Liver (tissue), 9 donors: ENCODE data around the gene ADCY9. TPM values are rescaled to one million over a fixed set of nuclear protein-coding genes. Genes with fewer than 3 reads are reported as not detected.

ENCODE experiments used
- DNase-seq: peaks from one replicate; pipeline ENCODE4 v3.0.0-alpha.2; 2017; ENCODE audit warnings: low spot score
- H3K27ac ChIP-seq, 2 donors: one replicate each; pipeline ENCODE4 v1.7.0; 2013; ENCODE audit warnings: inconsistent platforms in 2 of 2, low read length in 2 of 2, control low read depth in 1 of 2, low read depth in 1 of 2, mild to moderate bottlenecking in 1 of 2
- H3K27me3 ChIP-seq, 4 donors: one replicate each; pipeline versions ENCODE4 v1.6.1 to v1.7.0; 2013; ENCODE audit warnings: low read length in 3 of 4, inconsistent platforms in 1 of 4, mild to moderate bottlenecking in 1 of 4, moderate library complexity in 1 of 4; ENCODE audit not compliant: control insufficient read depth in 4 of 4, insufficient read depth in 4 of 4
- H3K36me3 ChIP-seq, 4 donors: one replicate each; pipeline versions ENCODE4 v1.6.1 to v1.7.0; 2013; ENCODE audit warnings: low read length in 3 of 4, mild to moderate bottlenecking in 3 of 4, low read depth in 1 of 4, moderate library complexity in 1 of 4; ENCODE audit not compliant: control insufficient read depth in 4 of 4, insufficient read depth in 3 of 4
- H3K4me1 ChIP-seq, 4 donors: one replicate each; pipeline versions ENCODE4 v1.6.1 to v1.7.0; 2013; ENCODE audit warnings: low read length in 3 of 4, mild to moderate bottlenecking in 3 of 4, moderate library complexity in 1 of 4; ENCODE audit not compliant: control insufficient read depth in 4 of 4, insufficient read depth in 4 of 4
- H3K4me3 ChIP-seq, 3 donors: one replicate each; pipeline versions ENCODE4 v1.6.1 to v1.7.0; 2013; ENCODE audit warnings: low read length in 3 of 3, control low read depth in 1 of 3, low read depth in 1 of 3, mild to moderate bottlenecking in 1 of 3
- H3K9ac ChIP-seq, 2 donors: one replicate each; pipeline ENCODE4 v1.7.0; 2013; ENCODE audit warnings: low read length in 2 of 2, mild to moderate bottlenecking in 2 of 2, moderate library complexity in 2 of 2, control low read depth in 1 of 2, low read depth in 1 of 2
- H3K9me3 ChIP-seq, 4 donors: one replicate each; pipeline versions ENCODE4 v1.6.1 to v1.7.0; 2013; ENCODE audit warnings: low read length in 3 of 4; ENCODE audit not compliant: control insufficient read depth in 4 of 4
- EGR1 ChIP-seq, 2 donors: IDR thresholded peaks; 2 replicates each; pipeline ENCODE4 v1.6.1; 2016 to 2018; ENCODE audit warnings: antibody characterized with exemption in 2 of 2, low read depth in 2 of 2
- FOXA1 ChIP-seq: IDR thresholded peaks from 2 replicates; pipeline ENCODE4 v1.6.1; 2016; ENCODE audit warnings: antibody characterized with exemption
- FOXA2 ChIP-seq: IDR thresholded peaks from 2 replicates; pipeline ENCODE4 v1.6.1; 2016; ENCODE audit warnings: antibody characterized with exemption
- GABPA ChIP-seq, 2 donors: IDR thresholded peaks in 1 of 2; conservative IDR thresholded peaks in 1 of 2; 2 replicates each; pipeline ENCODE4 v1.6.1; 2016; ENCODE audit warnings: antibody characterized with exemption in 2 of 2, mild to moderate bottlenecking in 1 of 2, moderate library complexity in 1 of 2
- HNF4A ChIP-seq, 2 donors: conservative IDR thresholded peaks; 2 replicates each; pipeline ENCODE4 v1.6.1; 2016; ENCODE audit warnings: antibody characterized with exemption in 2 of 2, mild to moderate bottlenecking in 2 of 2
- HNF4G ChIP-seq: IDR thresholded peaks from 2 replicates; pipeline ENCODE4 v1.6.1; 2016; ENCODE audit warnings: antibody characterized with exemption
- JUND ChIP-seq, 2 donors: IDR thresholded peaks; 2 replicates each; pipeline ENCODE4 v1.6.1; 2016; ENCODE audit warnings: antibody characterized with exemption in 2 of 2
- NR2F2 ChIP-seq: IDR thresholded peaks from 2 replicates; pipeline ENCODE4 v1.6.1; 2016; ENCODE audit warnings: antibody characterized with exemption
- RAD21 ChIP-seq, 2 donors: IDR thresholded peaks; 2 replicates each; pipeline ENCODE4 v1.6.1; 2016; ENCODE audit warnings: antibody characterized with exemption in 2 of 2, mild to moderate bottlenecking in 2 of 2
- RXRA ChIP-seq, 2 donors: IDR thresholded peaks; 2 replicates each; pipeline ENCODE4 v1.6.1; 2017 to 2018; ENCODE audit warnings: antibody characterized with exemption in 2 of 2, mild to moderate bottlenecking in 1 of 2
- SP1 ChIP-seq: IDR thresholded peaks from 2 replicates; pipeline ENCODE4 v1.6.1; 2018; ENCODE audit warnings: antibody characterized with exemption, mild to moderate bottlenecking
- YY1 ChIP-seq: IDR thresholded peaks from 2 replicates; pipeline ENCODE4 v1.6.1; 2016; ENCODE audit warnings: antibody characterized with exemption, mild to moderate bottlenecking
- WGBS: extraction: QIAGEN DNeasy Blood & Tissue Kit; methylation state at CpG from one replicate; pipeline ENCODE4 v1.1.7; 2013; 5-methylcytosine and 5-hydroxymethylcytosine counted together
- polyA plus RNA-seq, 2 donors: library from polyadenylated mRNA; stranded (reverse) in 1 of 2; unstranded in 1 of 2; fragments of 200-250 nt in 1 of 2; fragments of >200 nt in 1 of 2; fragmentation: Nextera tagmentation in 1 of 2; extraction: Ambion mirVana in 1 of 2; gene quantifications; one replicate each; pipeline versions ENCODE4 v1.2.1 to v1.2.3, GENCODE V29; 2013 to 2015
- total RNA-seq, 2 donors: library from RNA; depleted of rRNA; stranded (reverse); fragments of >200 nt; gene quantifications; one replicate each; pipeline ENCODE4 v1.2.3, GENCODE V29; 2014
- TF ChIP-seq, protein P1 (sequence below): IDR thresholded peaks from 2 replicates; pipeline ENCODE4 v1.6.1; 2016; ENCODE audit warnings: antibody characterized with exemption
- TF ChIP-seq, protein P2 (sequence below): IDR thresholded peaks from 2 replicates; pipeline ENCODE4 v1.6.1; 2016; ENCODE audit warnings: antibody characterized with exemption
- TF ChIP-seq, protein P3 (sequence below): fragments of 150-350 bp; IDR thresholded peaks from 2 replicates; pipeline ENCODE4 v1.5.1; 2017; ENCODE audit warnings: improper control_type of control experiment, low read depth, low read length; ENCODE audit not compliant: missing input control
- TF ChIP-seq, protein P4 (sequence below): IDR thresholded peaks from 2 replicates; pipeline ENCODE4 v1.6.1; 2016; ENCODE audit warnings: antibody characterized with exemption, mild to moderate bottlenecking
- TF ChIP-seq, protein P5 (sequence below): IDR thresholded peaks from 2 replicates; pipeline ENCODE4 v1.6.1; 2016; ENCODE audit warnings: antibody characterized with exemption
- donor health status: healthy.
- donor health status: healthy.
- donor health status: healthy.
- donor health status: healthy.
- donor health status: healthy.

ADCY9 gene
- total and polyA plus RNA-seq, 4 donors, result 3.6 to 25.1 (median 11.0) TPM

DNA sequence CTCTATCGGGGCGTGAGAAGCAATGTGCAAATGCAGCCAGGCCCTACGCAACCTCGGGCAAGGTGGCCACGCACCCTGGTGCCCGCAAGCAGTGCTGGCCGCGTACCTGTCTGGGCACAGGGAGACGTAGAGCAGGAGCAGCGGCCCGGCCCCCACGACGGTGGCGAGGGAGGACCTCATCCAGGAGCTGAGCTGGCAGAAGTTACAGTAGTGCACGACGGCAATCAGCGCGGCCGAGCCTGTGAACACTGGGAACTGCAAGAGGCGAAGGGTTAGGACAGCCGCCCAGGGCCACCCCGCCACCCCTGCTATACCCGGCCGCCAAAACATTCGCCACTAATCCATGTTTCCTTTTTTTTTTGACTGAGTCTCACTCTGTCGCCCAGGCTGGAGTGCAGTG lies 138.9 kb downstream of the ADCY9 start:
- Histone ChIP-seq H3K27ac (no peak overlapping the region), H3K4me1 (no peaks in the 10 kb centered on the region), H3K9ac (no peak overlapping the region), H3K36me3 (peaks cover 0 to 26% (median 16%) of the 10 kb centered on the region in 4 donors), H3K27me3 (no peaks in the 10 kb centered on the region), H3K9me3 (no peaks in the 10 kb centered on the region), H3K4me3 (no peak overlapping the region)
- 89% methylated on average over 26 of the region's 26 CpGs for WGBS
- no peak for DNase-seq
- TF ChIP-seq RXRA (IDR thresholded peaks at IDR 0.05), result no peak
- no peak for TF ChIP-seq GABPA (IDR thresholded peaks at IDR 0.05 in 1 of 2, conservative IDR thresholded peaks at IDR 0.05 in 1 of 2)
- TF ChIP-seq YY1, result no peak
- no peak for TF ChIP-seq HNF4G
- TF ChIP-seq, protein P1, sequence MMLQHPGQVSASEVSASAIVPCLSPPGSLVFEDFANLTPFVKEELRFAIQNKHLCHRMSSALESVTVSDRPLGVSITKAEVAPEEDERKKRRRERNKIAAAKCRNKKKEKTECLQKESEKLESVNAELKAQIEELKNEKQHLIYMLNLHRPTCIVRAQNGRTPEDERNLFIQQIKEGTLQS, result no peak
- TF ChIP-seq, protein P2, sequence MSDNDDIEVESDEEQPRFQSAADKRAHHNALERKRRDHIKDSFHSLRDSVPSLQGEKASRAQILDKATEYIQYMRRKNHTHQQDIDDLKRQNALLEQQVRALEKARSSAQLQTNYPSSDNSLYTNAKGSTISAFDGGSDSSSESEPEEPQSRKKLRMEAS, result no peak
- no peak for TF ChIP-seq FOXA2
- TF ChIP-seq, protein P3, sequence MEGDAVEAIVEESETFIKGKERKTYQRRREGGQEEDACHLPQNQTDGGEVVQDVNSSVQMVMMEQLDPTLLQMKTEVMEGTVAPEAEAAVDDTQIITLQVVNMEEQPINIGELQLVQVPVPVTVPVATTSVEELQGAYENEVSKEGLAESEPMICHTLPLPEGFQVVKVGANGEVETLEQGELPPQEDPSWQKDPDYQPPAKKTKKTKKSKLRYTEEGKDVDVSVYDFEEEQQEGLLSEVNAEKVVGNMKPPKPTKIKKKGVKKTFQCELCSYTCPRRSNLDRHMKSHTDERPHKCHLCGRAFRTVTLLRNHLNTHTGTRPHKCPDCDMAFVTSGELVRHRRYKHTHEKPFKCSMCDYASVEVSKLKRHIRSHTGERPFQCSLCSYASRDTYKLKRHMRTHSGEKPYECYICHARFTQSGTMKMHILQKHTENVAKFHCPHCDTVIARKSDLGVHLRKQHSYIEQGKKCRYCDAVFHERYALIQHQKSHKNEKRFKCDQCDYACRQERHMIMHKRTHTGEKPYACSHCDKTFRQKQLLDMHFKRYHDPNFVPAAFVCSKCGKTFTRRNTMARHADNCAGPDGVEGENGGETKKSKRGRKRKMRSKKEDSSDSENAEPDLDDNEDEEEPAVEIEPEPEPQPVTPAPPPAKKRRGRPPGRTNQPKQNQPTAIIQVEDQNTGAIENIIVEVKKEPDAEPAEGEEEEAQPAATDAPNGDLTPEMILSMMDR, result no peak
- TF ChIP-seq, protein P4, sequence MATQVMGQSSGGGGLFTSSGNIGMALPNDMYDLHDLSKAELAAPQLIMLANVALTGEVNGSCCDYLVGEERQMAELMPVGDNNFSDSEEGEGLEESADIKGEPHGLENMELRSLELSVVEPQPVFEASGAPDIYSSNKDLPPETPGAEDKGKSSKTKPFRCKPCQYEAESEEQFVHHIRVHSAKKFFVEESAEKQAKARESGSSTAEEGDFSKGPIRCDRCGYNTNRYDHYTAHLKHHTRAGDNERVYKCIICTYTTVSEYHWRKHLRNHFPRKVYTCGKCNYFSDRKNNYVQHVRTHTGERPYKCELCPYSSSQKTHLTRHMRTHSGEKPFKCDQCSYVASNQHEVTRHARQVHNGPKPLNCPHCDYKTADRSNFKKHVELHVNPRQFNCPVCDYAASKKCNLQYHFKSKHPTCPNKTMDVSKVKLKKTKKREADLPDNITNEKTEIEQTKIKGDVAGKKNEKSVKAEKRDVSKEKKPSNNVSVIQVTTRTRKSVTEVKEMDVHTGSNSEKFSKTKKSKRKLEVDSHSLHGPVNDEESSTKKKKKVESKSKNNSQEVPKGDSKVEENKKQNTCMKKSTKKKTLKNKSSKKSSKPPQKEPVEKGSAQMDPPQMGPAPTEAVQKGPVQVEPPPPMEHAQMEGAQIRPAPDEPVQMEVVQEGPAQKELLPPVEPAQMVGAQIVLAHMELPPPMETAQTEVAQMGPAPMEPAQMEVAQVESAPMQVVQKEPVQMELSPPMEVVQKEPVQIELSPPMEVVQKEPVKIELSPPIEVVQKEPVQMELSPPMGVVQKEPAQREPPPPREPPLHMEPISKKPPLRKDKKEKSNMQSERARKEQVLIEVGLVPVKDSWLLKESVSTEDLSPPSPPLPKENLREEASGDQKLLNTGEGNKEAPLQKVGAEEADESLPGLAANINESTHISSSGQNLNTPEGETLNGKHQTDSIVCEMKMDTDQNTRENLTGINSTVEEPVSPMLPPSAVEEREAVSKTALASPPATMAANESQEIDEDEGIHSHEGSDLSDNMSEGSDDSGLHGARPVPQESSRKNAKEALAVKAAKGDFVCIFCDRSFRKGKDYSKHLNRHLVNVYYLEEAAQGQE, result no peak
- TF ChIP-seq SP1, result no peak
- TF ChIP-seq JUND (IDR thresholded peaks at IDR 0.05), result no peak
- TF ChIP-seq EGR1 (IDR thresholded peaks at IDR 0.05; ENCODE audit: low read depth in 2 of 2), result no peak
- no peak for TF ChIP-seq HNF4A (conservative IDR thresholded peaks at IDR 0.05)
- no peak for TF ChIP-seq RAD21 (IDR thresholded peaks at IDR 0.05)
- no peak for TF ChIP-seq NR2F2
- TF ChIP-seq, protein P5, sequence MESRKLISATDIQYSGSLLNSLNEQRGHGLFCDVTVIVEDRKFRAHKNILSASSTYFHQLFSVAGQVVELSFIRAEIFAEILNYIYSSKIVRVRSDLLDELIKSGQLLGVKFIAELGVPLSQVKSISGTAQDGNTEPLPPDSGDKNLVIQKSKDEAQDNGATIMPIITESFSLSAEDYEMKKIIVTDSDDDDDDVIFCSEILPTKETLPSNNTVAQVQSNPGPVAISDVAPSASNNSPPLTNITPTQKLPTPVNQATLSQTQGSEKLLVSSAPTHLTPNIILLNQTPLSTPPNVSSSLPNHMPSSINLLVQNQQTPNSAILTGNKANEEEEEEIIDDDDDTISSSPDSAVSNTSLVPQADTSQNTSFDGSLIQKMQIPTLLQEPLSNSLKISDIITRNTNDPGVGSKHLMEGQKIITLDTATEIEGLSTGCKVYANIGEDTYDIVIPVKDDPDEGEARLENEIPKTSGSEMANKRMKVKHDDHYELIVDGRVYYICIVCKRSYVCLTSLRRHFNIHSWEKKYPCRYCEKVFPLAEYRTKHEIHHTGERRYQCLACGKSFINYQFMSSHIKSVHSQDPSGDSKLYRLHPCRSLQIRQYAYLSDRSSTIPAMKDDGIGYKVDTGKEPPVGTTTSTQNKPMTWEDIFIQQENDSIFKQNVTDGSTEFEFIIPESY, result no peak
- TF ChIP-seq FOXA1, result no peak

DNA sequence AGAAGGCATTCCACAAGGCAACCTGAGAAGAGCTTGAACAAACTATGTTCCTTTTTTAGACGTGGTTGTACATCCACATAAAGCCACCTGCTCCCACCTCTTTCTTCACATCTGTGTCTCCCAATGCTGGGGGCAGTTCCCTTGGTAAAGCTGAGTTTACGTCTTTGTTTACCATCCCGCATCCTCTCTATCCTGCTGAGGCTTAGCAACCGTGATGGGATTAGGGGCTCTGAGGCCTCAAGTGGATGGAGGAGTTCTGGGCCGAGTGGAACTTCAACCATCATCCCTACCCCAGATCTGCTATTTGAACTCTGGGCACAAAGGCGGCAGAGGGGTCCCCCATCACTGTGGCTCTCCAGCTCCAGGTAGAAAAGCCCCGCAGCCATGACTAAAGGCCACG lies 141.5 kb downstream of the ADCY9 start:
- H3K9ac ChIP-seq, result no peak overlapping the region
- H3K4me1 ChIP-seq, result no peaks in the 10 kb centered on the region
- peaks cover 0 to 29% (median 15%) of the 10 kb centered on the region in 4 donors for H3K36me3 ChIP-seq
- no peak for DNase-seq
- H3K4me3 ChIP-seq, result no peak overlapping the region
- WGBS, result 94% methylated on average over 8 of the region's 8 CpGs
- H3K9me3 ChIP-seq, result no peaks in the 10 kb centered on the region
- H3K27ac ChIP-seq, result no peak overlapping the region
- H3K27me3 ChIP-seq, result no peaks in the 10 kb centered on the region
- TF ChIP-seq FOXA1 (no peak), JUND (IDR thresholded peaks at IDR 0.05) (no peak)
